Renal cortex interstitium (tissue), 11 donors: ENCODE data around the gene ESYT1. TPM values are rescaled to one million over a fixed set of nuclear protein-coding genes. Genes with fewer than 3 reads are reported as not detected.
"Not testable (repeated sequence)": the region's sequence is repeated elsewhere in the genome, so short reads cannot be mapped to it uniquely, and the experiment has no call there.

Experiments used
- DNase-seq, 11 donors: peaks; one replicate each; pipeline ENCODE4 v3.0.0-alpha.2; 2013; ENCODE audit warnings: low read depth in 9 of 11, low spot score in 4 of 11; ENCODE audit errors: extremely low read depth in 1 of 11
- polyA plus RNA-seq, 3 donors: library from polyadenylated mRNA; unstranded; fragments of 120-200 nt; gene quantifications; one replicate each; pipeline ENCODE4 v1.2.1, GENCODE V29; 2013; ENCODE audit not compliant: insufficient read length in 3 of 3

ESYT1 gene
- polyA plus RNA-seq, 3 donors: 73.7 to 87.2 (median 78.8) TPM

- DNase-seq: no peak
Measured at GRCh38 chr12:56087220-56087619, 40.8 kb upstream of the ESYT1 start.

GRCh38 chr12:56097738-56098137, 30.3 kb upstream of the ESYT1 start:
- no peak for DNase-seq

GRCh38 chr12:56098592-56098991, 29.5 kb upstream of the ESYT1 start:
- no peak for DNase-seq

GRCh38 chr12:56099787-56100186, 28.3 kb upstream of the ESYT1 start:
- no peak for DNase-seq

GRCh38 chr12:56101045-56101444, 27.0 kb upstream of the ESYT1 start:
- no peak for DNase-seq

GRCh38 chr12:56102683-56103065, 25.4 kb upstream of the ESYT1 start:
- no peak for DNase-seq

GRCh38 chr12:56103066-56103711, 24.9 kb upstream of the ESYT1 start:
- DNase-seq: no peak

GRCh38 chr12:56103823-56104108, 24.3 kb upstream of the ESYT1 start:
- DNase-seq: no peak

GRCh38 chr12:56104109-56104814, 23.8 kb upstream of the ESYT1 start, which contains the start of gene PA2G4:
PA2G4 (plus strand) TSS chr12:56104559; CDS start chr12:56104738, 179 bp downstream.
- DNase-seq: peak; percentile 93 to 99 (median 98)

- no peak for DNase-seq
Measured at GRCh38 chr12:56104815-56105608, 23.1 kb upstream of the ESYT1 start.

GRCh38 chr12:56105609-56105902, 22.5 kb upstream of the ESYT1 start:
- no peak for DNase-seq

GRCh38 chr12:56107242-56107641, 20.8 kb upstream of the ESYT1 start:
- no peak for DNase-seq

- no peak for DNase-seq
Measured at GRCh38 chr12:56110571-56110970, 17.5 kb upstream of the ESYT1 start.

GRCh38 chr12:56114084-56114483, 14.0 kb upstream of the ESYT1 start:
- DNase-seq: no peak

- DNase-seq: peak in 1 of 11 donors; percentile 9
Measured at GRCh38 chr12:56115329-56115728, 12.7 kb upstream of the ESYT1 start.

- DNase-seq: peak; percentile 92 to 99 (median 96)
Measured at GRCh38 chr12:56116267-56117081, 11.6 kb upstream of the ESYT1 start, which contains the start of gene RPL41. RPL41 (plus strand) TSS chr12:56116633.

GRCh38 chr12:56117082-56117706, 10.9 kb upstream of the ESYT1 start:
- DNase-seq: not testable (repeated sequence)

GRCh38 chr12:56117778-56118687, 10.0 kb upstream of the ESYT1 start, which contains the start of gene ZC3H10:
ZC3H10 (plus strand) TSS chr12:56118266; CDS start chr12:56120563, 2,297 bp downstream.
- peak; percentile 94 to 100 (median 99) for DNase-seq
